Measurements from ENCODE around the gene SEMA3A.

- TF ChIP-seq CTCF (conservative IDR thresholded peaks at IDR 0.05; ENCODE audit: low read depth, low read length) (peak; percentile 24; the same call in 1 of the 2 replicates), CHD1 (IDR thresholded peaks at IDR 0.05; ENCODE audit: low read depth, low read length) (no peak)
Observed at GRCh38 chr7:84100866-84101265, 93.7 kb downstream of the SEMA3A start.
